H9 (cell line): ENCODE measurements around the gene CLSTN3. TPM values are rescaled to one million over a fixed set of nuclear protein-coding genes. Genes with fewer than 3 reads are reported as not detected.
A peak's percentile ranks its signal among the peaks of the same experiment; 100 is the strongest.

ENCODE experiments used
- DNase-seq: peaks from one replicate; pipeline ENCODE4 v3.0.0-alpha.2; 2017
- H2AFZ ChIP-seq: one replicate; pipeline ENCODE4 v1.6.1; 2013; ENCODE audit warnings: mild to moderate bottlenecking, low read length, control low read depth, moderate library complexity
- H2AK5ac ChIP-seq: 2 replicates; pipeline ENCODE4 v1.6.1; 2013; ENCODE audit warnings: low read length, control low read depth, mixed read lengths; ENCODE audit not compliant: insufficient read length
- H2BK120ac ChIP-seq: one replicate; pipeline ENCODE4 v1.6.1; 2013; ENCODE audit warnings: low read depth, mild to moderate bottlenecking, low read length, control low read depth, inconsistent platforms; ENCODE audit not compliant: poor library complexity, severe bottlenecking
- H2BK12ac ChIP-seq: 2 replicates; pipeline ENCODE4 v1.6.1; 2013; ENCODE audit warnings: low read length, control low read depth, mixed read lengths, low read depth; ENCODE audit not compliant: insufficient read length
- H2BK15ac ChIP-seq: 2 replicates; pipeline ENCODE4 v1.6.1; 2013; ENCODE audit warnings: low read depth, low read length, control low read depth
- H2BK20ac ChIP-seq: one replicate; pipeline ENCODE4 v1.6.1; 2013; ENCODE audit warnings: low read depth, mild to moderate bottlenecking, low read length, control low read depth, inconsistent platforms; ENCODE audit not compliant: poor library complexity, severe bottlenecking
- H2BK5ac ChIP-seq: 2 replicates; pipeline ENCODE4 v1.6.1; 2013; ENCODE audit warnings: low read length, control low read depth, mixed read lengths; ENCODE audit not compliant: insufficient read length
- H3K14ac ChIP-seq: 2 replicates; pipeline ENCODE4 v1.6.1; 2013; ENCODE audit warnings: low read length, control low read depth; ENCODE audit not compliant: insufficient read depth
- H3K18ac ChIP-seq: 2 replicates; pipeline ENCODE4 v1.6.1; 2013; ENCODE audit warnings: low read depth, mild to moderate bottlenecking, mixed read lengths, low read length, control low read depth; ENCODE audit not compliant: insufficient read length
- H3K23ac ChIP-seq: 2 replicates; pipeline ENCODE4 v1.6.1; 2013; ENCODE audit warnings: low read length, control low read depth, mixed read lengths, low read depth; ENCODE audit not compliant: insufficient read length
- H3K23me2 ChIP-seq: 2 replicates; pipeline ENCODE4 v1.6.1; 2013; ENCODE audit warnings: low read depth, mild to moderate bottlenecking, mixed read lengths, low read length, control low read depth; ENCODE audit not compliant: insufficient read length, poor library complexity, severe bottlenecking
- H3K27ac ChIP-seq: 2 replicates; pipeline ENCODE4 v1.5.1; 2013; ENCODE audit warnings: low read length, control low read depth, mixed read lengths, low read depth; ENCODE audit not compliant: insufficient read length
- H3K27me3 ChIP-seq: 2 replicates; pipeline ENCODE4 v1.6.1; 2013; ENCODE audit warnings: low read length, control low read depth, inconsistent platforms; ENCODE audit not compliant: insufficient read depth
- H3K4ac ChIP-seq: 2 replicates; pipeline ENCODE4 v1.6.1; 2013; ENCODE audit warnings: low read depth, mild to moderate bottlenecking, control low read depth, inconsistent platforms, low read length, moderate library complexity
- H3K4me1 ChIP-seq: 2 replicates; pipeline ENCODE4 v1.6.1; 2013; ENCODE audit warnings: low read length, control low read depth, inconsistent platforms; ENCODE audit not compliant: insufficient read depth
- H3K4me2 ChIP-seq: 2 replicates; pipeline ENCODE4 v1.6.1; 2013; ENCODE audit warnings: low read length, control low read depth, mixed read lengths; ENCODE audit not compliant: insufficient read length, insufficient read depth
- H3K56ac ChIP-seq: 2 replicates; pipeline ENCODE4 v1.6.1; 2013; ENCODE audit warnings: low read depth, mild to moderate bottlenecking, mixed read lengths, low read length, control low read depth; ENCODE audit not compliant: insufficient read length
- H3K79me1 ChIP-seq: 2 replicates; pipeline ENCODE4 v1.6.1; 2013; ENCODE audit warnings: low read depth, mild to moderate bottlenecking, moderate library complexity, low read length, control low read depth, inconsistent platforms; ENCODE audit not compliant: insufficient read depth, poor library complexity, severe bottlenecking
- H3K79me2 ChIP-seq: 2 replicates; pipeline ENCODE4 v1.6.1; 2013; ENCODE audit warnings: low read length, control low read depth, inconsistent platforms; ENCODE audit not compliant: insufficient read depth
- H3K9ac ChIP-seq: 2 replicates; pipeline ENCODE4 v1.6.1; 2013; ENCODE audit warnings: low read length, control low read depth, mixed read lengths; ENCODE audit not compliant: insufficient read length; ENCODE audit errors: extremely low read depth
- H3K9me3 ChIP-seq: one replicate; pipeline ENCODE4 v1.6.1; 2013; ENCODE audit warnings: low read depth, low read length, inconsistent platforms; ENCODE audit not compliant: control insufficient read depth
- H3T11ph ChIP-seq: one replicate; pipeline ENCODE4 v1.6.1; 2013; ENCODE audit warnings: mild to moderate bottlenecking, low read length, control low read depth, inconsistent platforms
- H4K20me1 ChIP-seq: one replicate; pipeline ENCODE4 v1.6.1; 2013; ENCODE audit not compliant: control insufficient read depth, insufficient read length, insufficient read depth
- H4K5ac ChIP-seq: 2 replicates; pipeline ENCODE4 v1.6.1; 2013; ENCODE audit warnings: low read depth, mild to moderate bottlenecking, mixed read lengths, low read length, control low read depth; ENCODE audit not compliant: insufficient read length
- H4K8ac ChIP-seq: replicated peaks from 2 replicates; pipeline ENCODE4 v1.6.1; 2013; ENCODE audit warnings: low read length, control low read depth, mixed read lengths, low read depth; ENCODE audit not compliant: insufficient read length
- H4K91ac ChIP-seq: 2 replicates; pipeline ENCODE4 v1.6.1; 2013; ENCODE audit warnings: low read depth, mild to moderate bottlenecking, moderate library complexity, mixed read lengths, low read length, control low read depth; ENCODE audit not compliant: insufficient read length
- H3K27ac Mint-ChIP-seq, 3 experiments: 2 replicates in 2 of 3; 3 replicates in 1 of 3; pipeline ENCODE4 v1.8.0; 2020 to 2021; ENCODE audit warnings: mixed read lengths in 3 of 3, mild to moderate bottlenecking in 1 of 3, moderate library complexity in 1 of 3
- H3K27me3 Mint-ChIP-seq: 2 replicates; pipeline ENCODE4 v1.8.0; 2021; ENCODE audit warnings: low read depth, mild to moderate bottlenecking, moderate library complexity, mixed read lengths
- H3K36me3 Mint-ChIP-seq, 3 experiments: 2 replicates in 2 of 3; 3 replicates in 1 of 3; pipeline ENCODE4 v1.8.0; 2020 to 2021; ENCODE audit warnings: low read depth in 3 of 3, mixed read lengths in 3 of 3; ENCODE audit not compliant: insufficient read depth in 1 of 3
- H3K4me1 Mint-ChIP-seq, 2 experiments: 2 replicates each; pipeline ENCODE4 v1.8.0; 2020; ENCODE audit warnings: mixed read lengths in 2 of 2
- H3K4me3 Mint-ChIP-seq, 2 experiments: 2 replicates in 1 of 2; 3 replicates in 1 of 2; pipeline ENCODE4 v1.8.0; 2020 to 2021; ENCODE audit warnings: mild to moderate bottlenecking in 2 of 2, mixed read lengths in 2 of 2, moderate library complexity in 1 of 2
- H3K9me3 Mint-ChIP-seq, 2 experiments: 2 replicates in 1 of 2; 3 replicates in 1 of 2; pipeline ENCODE4 v1.8.0; 2020; ENCODE audit warnings: mild to moderate bottlenecking in 2 of 2, mixed read lengths in 2 of 2, moderate library complexity in 1 of 2
- CTCF ChIP-seq: fragments of 200-600 bp; sonication (generic); conservative IDR thresholded peaks from 3 replicates; pipeline ENCODE4 v1.8.0; 2021; ENCODE audit warnings: antibody characterized with exemption, mild to moderate bottlenecking
- WGBS: extraction: QIAGEN DNeasy Blood & Tissue Kit; methylation state at CpG from one replicate; pipeline ENCODE4 v1.1.7; 2013; ENCODE audit warnings: missing lambda C conversion rate, low lambda C conversion rate, mixed read lengths; ENCODE audit not compliant: insufficient read length; ENCODE audit errors: extremely low coverage; 5-methylcytosine and 5-hydroxymethylcytosine counted together
- total RNA-seq: library from RNA; stranded (reverse); gene quantifications from 2 replicates; pipeline ENCODE4 v1.2.1, GENCODE V29; 2021

The CLSTN3 gene
- total RNA-seq, 1 experiment from 2014 or later, result 26.2 TPM

GRCh38 chr12:7092229-7092985 is 37.8 kb upstream of the CLSTN3 start, which contains the start of gene C1R:
TSS of gene C1R (minus strand) at chr12:7092445. CDS start at chr12:7092388, 57 bp downstream.
- no peak within 1 kb of the TSS for H4K8ac ChIP-seq
- H3K9me3 ChIP-seq, result no peaks in the 10 kb centered on the region
- no peaks in the 10 kb centered on the region; the same call in 1 of the 2 replicates for H3K27me3 ChIP-seq
- DNase-seq, result peak; percentile 71
- Mint-ChIP-seq H3K27me3 (peaks cover 10% of the 10 kb centered on the region), H3K36me3 (peaks cover 4 to 5% (median 5%) of the 10 kb centered on the region in 3 experiments; a peak in 3 of 7 replicates), H3K4me3 (peak within 1 kb of the TSS in 1 of 2 experiments; percentile 62; a peak in 3 of 5 replicates), H3K4me1 (peaks cover 33 to 34% of the 10 kb centered on the region in 2 experiments), H3K27ac (peak within 1 kb of the TSS in 2 of 3 experiments; percentile 6 to 71; a peak in 4 of 7 replicates), H3K9me3 (no peaks in the 10 kb centered on the region)
- WGBS, result no CpG with 5 or more reads among the region's 16 CpGs
- H3K18ac ChIP-seq, result peak within 1 kb of the TSS; percentile 8
- H3K79me2 ChIP-seq, result no peaks in the 10 kb centered on the region
- peak within 1 kb of the TSS; percentile 28 for H3K4me2 ChIP-seq
- H3K27ac ChIP-seq, result no peak within 1 kb of the TSS
- H3K9ac ChIP-seq, result no peak within 1 kb of the TSS
- no peak within 1 kb of the TSS for H3K4ac ChIP-seq
- H2AFZ ChIP-seq, result no peak within 1 kb of the TSS
- H2BK15ac ChIP-seq, result no peak within 1 kb of the TSS
- H2BK5ac ChIP-seq, result no peak within 1 kb of the TSS
- H3K14ac ChIP-seq, result no peak within 1 kb of the TSS
- no peak within 1 kb of the TSS for H2BK12ac ChIP-seq
- no peak within 1 kb of the TSS for H4K5ac ChIP-seq
- H2BK20ac ChIP-seq, result no peak within 1 kb of the TSS
- H3T11ph ChIP-seq, result no peak within 1 kb of the TSS
- no peak within 1 kb of the TSS for H4K91ac ChIP-seq
- peaks cover 4% of the 10 kb centered on the region for H3K23me2 ChIP-seq
- peaks cover 16% of the 10 kb centered on the region; the same call in 1 of the 2 replicates for H3K4me1 ChIP-seq
- no peaks in the 10 kb centered on the region for H3K79me1 ChIP-seq
- no peak within 1 kb of the TSS for H2BK120ac ChIP-seq
- no peak within 1 kb of the TSS for H3K56ac ChIP-seq
- no peaks in the 10 kb centered on the region for H4K20me1 ChIP-seq
- TF ChIP-seq CTCF, result peak; percentile 97
- no peak within 1 kb of the TSS for H2AK5ac ChIP-seq
- no peak within 1 kb of the TSS for H3K23ac ChIP-seq
